Ovary (tissue), 9 donors: Measurements from ENCODE around the gene DNMT3L. TPM values are rescaled to one million over a fixed set of nuclear protein-coding genes. Genes with fewer than 3 reads are reported as not detected.

Experiments
- DNase-seq, 5 donors: peaks; one replicate each; pipeline ENCODE4 v3.0.0-alpha.2; 2019 to 2020
- H3K27ac ChIP-seq, 2 donors: fragments of 200-600 bp; one replicate each; pipeline versions ENCODE4 v1.5.1 to v1.8.0; 2019 to 2022
- H3K27me3 ChIP-seq: fragments of 200-600 bp; one replicate; pipeline ENCODE4 v1.8.0; 2022
- H3K36me3 ChIP-seq: fragments of 200-600 bp; sonication (generic); one replicate; pipeline ENCODE4 v1.5.1; 2019
- H3K4me1 ChIP-seq: one replicate; pipeline ENCODE4 v1.8.1; 2013; ENCODE audit warnings: mild to moderate bottlenecking, moderate library complexity; ENCODE audit not compliant: insufficient read depth
- H3K4me3 ChIP-seq: fragments of 200-600 bp; sonication (generic); one replicate; pipeline ENCODE4 v1.5.1; 2017
- H3K9me3 ChIP-seq, 2 donors: fragments of 200-600 bp in 1 of 2; sonication (generic) in 1 of 2; one replicate each; pipeline versions ENCODE4 v1.5.1 to v1.8.1; 2013 to 2019; ENCODE audit warnings: mild to moderate bottlenecking in 1 of 2, moderate library complexity in 1 of 2
- EP300 ChIP-seq: sonication (generic); formaldehyde crosslinking; IDR thresholded peaks from one replicate; pipeline ENCODE4 v1.6.1; 2017; ENCODE audit warnings: antibody characterized with exemption
- POLR2A ChIP-seq: fragments of 450-650 bp; IDR thresholded peaks from one replicate; pipeline ENCODE4 v1.6.1; 2017; ENCODE audit warnings: antibody characterized with exemption, mild to moderate bottlenecking, moderate library complexity
- WGBS, 3 donors: extraction: QIAGEN DNeasy Blood & Tissue Kit in 1 of 3; methylation state at CpG; one replicate each; pipeline versions ENCODE4 v1.1.5 to v1.1.7; 2013 to 2017; 5-methylcytosine and 5-hydroxymethylcytosine counted together
- intact Hi-C, 4 donors: fragments of 100-400 bp; cut with DNase I; formaldehyde crosslinking; loops; one replicate each; pipeline versions ENCODE4 v1.11.0 to v1.15.1; 2022 to 2023
- polyA plus RNA-seq, 2 donors: library from polyadenylated mRNA; stranded (reverse); fragments of 200-250 nt in 1 of 2; fragments of 350-450 nt in 1 of 2; fragmentation: Illumina TruSeq in 1 of 2; extraction: RNeasy Lipid Tissue Mini Kit (QIAGEN cat#74804) in 1 of 2; gene quantifications; one replicate each; pipeline ENCODE4 v1.2.3, GENCODE V29; 2013 to 2014
- total RNA-seq, 7 donors: library from RNA; depleted of rRNA in 2 of 7; stranded (reverse); fragments of >200 nt in 2 of 7; fragmentation: NEBNext Ultra II Directional in 3 of 7; extraction: Animal tissue kit (Norgen Biotek cat#: 25700) in 3 of 7; gene quantifications; one replicate each; pipeline versions ENCODE4 v1.1.0 to v1.2.4, GENCODE V29; 2016 to 2023
- TF ChIP-seq, protein P1 (sequence below), 3 donors: fragments of 450-650 bp in 2 of 3; fragments of 200-600 bp in 1 of 3; IDR thresholded peaks; one replicate each; pipeline versions ENCODE4 v1.5.1 to v1.8.0; 2016 to 2022; ENCODE audit warnings: antibody characterized with exemption in 3 of 3, mild to moderate bottlenecking in 1 of 3
- donor health status: DM: no; HTN: no; CAD: no; lungs with moderate emphysema.
- donor health status: DM: no; HTN: no; CAD: no.
- donor health status: Bipolar disorder and iron deficiency.
- donor health status: DM: yes; HTN: yes; CAD: no.
- donor health status: DM: no; HTN: no; CAD: no.
- donor health status: DM: yes; HTN: yes; CAD: no.

Gene DNMT3L
- total and polyA plus RNA-seq, 9 donors, result not detected

GRCh38 chr21:44299085-44299457 lies 37.4 kb upstream of the DNMT3L start:
- Histone ChIP-seq H3K4me1 (peaks cover 13% of the 10 kb centered on the region), H3K27me3 (no peaks in the 10 kb centered on the region), H3K36me3 (no peaks in the 10 kb centered on the region), H3K27ac (peak overlapping the region; percentile 78 to 88), H3K9me3 (no peaks in the 10 kb centered on the region), H3K4me3 (peak overlapping the region; percentile 98)
- TF ChIP-seq EP300 (no peak), POLR2A (no peak)
- TF ChIP-seq, protein P1, sequence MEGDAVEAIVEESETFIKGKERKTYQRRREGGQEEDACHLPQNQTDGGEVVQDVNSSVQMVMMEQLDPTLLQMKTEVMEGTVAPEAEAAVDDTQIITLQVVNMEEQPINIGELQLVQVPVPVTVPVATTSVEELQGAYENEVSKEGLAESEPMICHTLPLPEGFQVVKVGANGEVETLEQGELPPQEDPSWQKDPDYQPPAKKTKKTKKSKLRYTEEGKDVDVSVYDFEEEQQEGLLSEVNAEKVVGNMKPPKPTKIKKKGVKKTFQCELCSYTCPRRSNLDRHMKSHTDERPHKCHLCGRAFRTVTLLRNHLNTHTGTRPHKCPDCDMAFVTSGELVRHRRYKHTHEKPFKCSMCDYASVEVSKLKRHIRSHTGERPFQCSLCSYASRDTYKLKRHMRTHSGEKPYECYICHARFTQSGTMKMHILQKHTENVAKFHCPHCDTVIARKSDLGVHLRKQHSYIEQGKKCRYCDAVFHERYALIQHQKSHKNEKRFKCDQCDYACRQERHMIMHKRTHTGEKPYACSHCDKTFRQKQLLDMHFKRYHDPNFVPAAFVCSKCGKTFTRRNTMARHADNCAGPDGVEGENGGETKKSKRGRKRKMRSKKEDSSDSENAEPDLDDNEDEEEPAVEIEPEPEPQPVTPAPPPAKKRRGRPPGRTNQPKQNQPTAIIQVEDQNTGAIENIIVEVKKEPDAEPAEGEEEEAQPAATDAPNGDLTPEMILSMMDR (IDR thresholded peaks at IDR 0.05), result no peak
- 17 to 25% (median 23%) methylated on average over 9 to 10 of the region's 10 CpGs for WGBS, 3 donors
- no peak for DNase-seq
- intact Hi-C loops, result loop anchor here in 2 of 4 donors (5.0 to 10.0 kb wide), 3 partner anchors 38 to 487 kb away; partner anchors contain the start of gene CFAP410 (in 1 of the 2)

DNA sequence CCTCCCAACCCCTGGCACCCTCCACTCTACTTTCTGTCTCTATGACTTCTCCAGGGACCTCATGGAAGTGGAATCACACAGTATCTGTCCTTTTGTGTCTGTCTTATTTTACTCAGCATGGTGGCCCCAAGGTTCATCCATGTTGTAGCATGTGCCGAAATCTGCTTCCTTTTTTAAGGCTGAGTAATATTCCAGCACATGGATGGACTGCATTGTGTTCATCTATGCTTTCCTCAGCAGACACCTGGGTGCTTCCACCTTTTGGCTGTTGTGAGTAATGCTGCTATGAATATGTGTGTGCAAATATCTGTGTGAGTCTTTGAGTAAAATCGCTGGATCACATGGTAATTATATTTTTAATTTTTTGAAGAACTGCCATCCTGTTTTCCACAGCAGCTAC lies 36.6 kb upstream of the DNMT3L start:
- TF ChIP-seq EP300, result no peak
- no peak for TF ChIP-seq POLR2A
- TF ChIP-seq, protein P1 (IDR thresholded peaks at IDR 0.05), result no peak
- no peak for DNase-seq
- H3K4me3 ChIP-seq, result no peak overlapping the region
- H3K36me3 ChIP-seq, result no peaks in the 10 kb centered on the region
- peaks cover 13% of the 10 kb centered on the region for H3K4me1 ChIP-seq
- H3K27ac ChIP-seq, result no peak overlapping the region
- 77 to 82% (median 78%) methylated on average over 2 of the region's 2 CpGs for WGBS, 3 donors
- H3K27me3 ChIP-seq, result no peaks in the 10 kb centered on the region
- intact Hi-C loops, result loop anchor here in 2 of 4 donors (5.0 to 10.0 kb wide), 3 partner anchors 39 to 486 kb away; partner anchors contain the start of gene CFAP410 (in 1 of the 2)
- no peaks in the 10 kb centered on the region for H3K9me3 ChIP-seq

- Histone ChIP-seq H3K27me3 (no peaks in the 10 kb centered on the region), H3K36me3 (no peaks in the 10 kb centered on the region), H3K4me1 (peaks cover 13% of the 10 kb centered on the region), H3K27ac (no peak overlapping the region), H3K4me3 (no peak overlapping the region), H3K9me3 (no peaks in the 10 kb centered on the region)
- 19 to 21% (median 21%) methylated on average over 22 of the region's 22 CpGs for WGBS, 3 donors
- intact Hi-C loops, result loop anchor here in 2 of 4 donors (5.0 to 10.0 kb wide), 3 partner anchors 40 to 485 kb away; partner anchors contain the start of gene CFAP410 (in 1 of the 2)
- TF ChIP-seq, protein P1 (IDR thresholded peaks at IDR 0.05), result peak in 2 of 3 donors; percentile 45 to 58
- TF ChIP-seq EP300, result no peak
- DNase-seq, result peak; percentile 64 to 83 (median 73)
Measured at GRCh38 chr21:44297525-44298290, 36.0 kb upstream of the DNMT3L start.

DNA sequence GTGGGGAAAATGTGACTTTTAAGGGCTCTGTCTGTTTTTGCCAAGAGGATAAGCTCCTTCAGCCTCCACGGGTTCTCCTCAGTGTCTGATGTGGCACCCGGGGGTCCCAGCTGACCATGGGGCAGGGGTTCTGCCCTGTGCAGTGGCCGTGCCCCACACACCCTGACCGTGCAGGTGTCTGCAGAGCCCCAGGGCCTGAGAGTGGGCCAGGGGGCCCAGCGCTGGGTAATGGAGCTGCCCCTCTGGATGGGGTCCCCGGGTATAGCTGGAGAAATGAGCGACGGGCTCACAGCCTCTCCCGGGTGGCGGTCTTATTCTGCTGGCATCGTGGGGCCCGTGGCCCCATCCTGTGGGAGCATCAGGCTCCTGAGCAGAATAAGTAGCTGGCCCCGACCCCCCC lies 35.2 kb upstream of the DNMT3L start:
- no peak for DNase-seq
- Histone ChIP-seq H3K27me3 (no peaks in the 10 kb centered on the region), H3K36me3 (no peaks in the 10 kb centered on the region), H3K27ac (no peak overlapping the region), H3K9me3 (no peaks in the 10 kb centered on the region), H3K4me3 (no peak overlapping the region), H3K4me1 (peaks cover 12% of the 10 kb centered on the region)
- 53 to 63% (median 61%) methylated on average over 11 to 13 of the region's 13 CpGs for WGBS, 3 donors
- intact Hi-C loops, result loop anchor here in 2 of 4 donors (5.0 to 10.0 kb wide), 3 partner anchors 40 to 485 kb away; partner anchors contain the start of gene CFAP410 (in 1 of the 2)
- TF ChIP-seq POLR2A (no peak), EP300 (no peak)
- TF ChIP-seq, protein P1 (IDR thresholded peaks at IDR 0.05), result no peak
